ENCODE measurements around the gene TOX2.

TOX2 gene

GRCh38 chr20:44112889-44113617, 198.4 kb downstream of the TOX2 start:
- TF ChIP-seq ZFX (IDR thresholded peaks at IDR 0.05; ENCODE audit: borderline replicate concordance) (no peak), CTCF (IDR thresholded peaks at IDR 0.05) (no peak)
- H3K27ac ChIP-seq = no peak overlapping the region

GRCh38 chr20:44113618-44114376, 199.1 kb downstream of the TOX2 start:
- no peak for TF ChIP-seq CTCF (IDR thresholded peaks at IDR 0.05)
- no peak for TF ChIP-seq ZFX (IDR thresholded peaks at IDR 0.05; ENCODE audit: borderline replicate concordance)
- H3K27ac ChIP-seq = no peak overlapping the region

- no peak overlapping the region for H3K27ac ChIP-seq
- TF ChIP-seq ZFX (IDR thresholded peaks at IDR 0.05; ENCODE audit: borderline replicate concordance) (no peak), CTCF (IDR thresholded peaks at IDR 0.05) (no peak)
Observed at GRCh38 chr20:44115181-44115580, 200.5 kb downstream of the TOX2 start.

- no peak for TF ChIP-seq CTCF (IDR thresholded peaks at IDR 0.05)
- TF ChIP-seq ZFX (IDR thresholded peaks at IDR 0.05; ENCODE audit: borderline replicate concordance) = no peak
Observed at GRCh38 chr20:44115762-44116644, 201.4 kb downstream of the TOX2 start.

GRCh38 chr20:44117296-44118184, 202.9 kb downstream of the TOX2 start:
- TF ChIP-seq CTCF (IDR thresholded peaks at IDR 0.05) (no peak), ZFX (IDR thresholded peaks at IDR 0.05; ENCODE audit: borderline replicate concordance) (no peak)

More at GRCh38 chr20:44115762-44116644, 201.4 kb downstream of the TOX2 start:
- no peak overlapping the region for H3K27ac ChIP-seq

GRCh38 chr20:44118185-44119033, 203.8 kb downstream of the TOX2 start:
- H3K27ac ChIP-seq = no peak overlapping the region
- TF ChIP-seq ZFX (IDR thresholded peaks at IDR 0.05; ENCODE audit: borderline replicate concordance) (no peak), CTCF (IDR thresholded peaks at IDR 0.05) (no peak)

More at GRCh38 chr20:44117296-44118184, 202.9 kb downstream of the TOX2 start:
- no peak overlapping the region for H3K27ac ChIP-seq

Measured in 22Rv1 (cell line).